H9 (cell line): ENCODE measurements around the gene MYLK4. TPM values are rescaled to one million over a fixed set of nuclear protein-coding genes. Genes with fewer than 3 reads are reported as not detected.

ENCODE experiments used
- DNase-seq: peaks from one replicate; pipeline ENCODE4 v3.0.0-alpha.2; 2017
- H2AFZ ChIP-seq: one replicate; pipeline ENCODE4 v1.6.1; 2013; ENCODE audit warnings: mild to moderate bottlenecking, low read length, control low read depth, moderate library complexity
- H2AK5ac ChIP-seq: 2 replicates; pipeline ENCODE4 v1.6.1; 2013; ENCODE audit warnings: low read length, control low read depth, mixed read lengths; ENCODE audit not compliant: insufficient read length
- H2BK120ac ChIP-seq: one replicate; pipeline ENCODE4 v1.6.1; 2013; ENCODE audit warnings: low read depth, mild to moderate bottlenecking, low read length, control low read depth, inconsistent platforms; ENCODE audit not compliant: poor library complexity, severe bottlenecking
- H2BK12ac ChIP-seq: 2 replicates; pipeline ENCODE4 v1.6.1; 2013; ENCODE audit warnings: low read length, control low read depth, mixed read lengths, low read depth; ENCODE audit not compliant: insufficient read length
- H2BK15ac ChIP-seq: 2 replicates; pipeline ENCODE4 v1.6.1; 2013; ENCODE audit warnings: low read depth, low read length, control low read depth
- H2BK20ac ChIP-seq: one replicate; pipeline ENCODE4 v1.6.1; 2013; ENCODE audit warnings: low read depth, mild to moderate bottlenecking, low read length, control low read depth, inconsistent platforms; ENCODE audit not compliant: poor library complexity, severe bottlenecking
- H2BK5ac ChIP-seq: 2 replicates; pipeline ENCODE4 v1.6.1; 2013; ENCODE audit warnings: low read length, control low read depth, mixed read lengths; ENCODE audit not compliant: insufficient read length
- H3K14ac ChIP-seq: 2 replicates; pipeline ENCODE4 v1.6.1; 2013; ENCODE audit warnings: low read length, control low read depth; ENCODE audit not compliant: insufficient read depth
- H3K18ac ChIP-seq: 2 replicates; pipeline ENCODE4 v1.6.1; 2013; ENCODE audit warnings: low read depth, mild to moderate bottlenecking, mixed read lengths, low read length, control low read depth; ENCODE audit not compliant: insufficient read length
- H3K23ac ChIP-seq: 2 replicates; pipeline ENCODE4 v1.6.1; 2013; ENCODE audit warnings: low read length, control low read depth, mixed read lengths, low read depth; ENCODE audit not compliant: insufficient read length
- H3K23me2 ChIP-seq: 2 replicates; pipeline ENCODE4 v1.6.1; 2013; ENCODE audit warnings: low read depth, mild to moderate bottlenecking, mixed read lengths, low read length, control low read depth; ENCODE audit not compliant: insufficient read length, poor library complexity, severe bottlenecking
- H3K27ac ChIP-seq: 2 replicates; pipeline ENCODE4 v1.5.1; 2013; ENCODE audit warnings: low read length, control low read depth, mixed read lengths, low read depth; ENCODE audit not compliant: insufficient read length
- H3K27me3 ChIP-seq: 2 replicates; pipeline ENCODE4 v1.6.1; 2013; ENCODE audit warnings: low read length, control low read depth, inconsistent platforms; ENCODE audit not compliant: insufficient read depth
- H3K4ac ChIP-seq: 2 replicates; pipeline ENCODE4 v1.6.1; 2013; ENCODE audit warnings: low read depth, mild to moderate bottlenecking, control low read depth, inconsistent platforms, low read length, moderate library complexity
- H3K4me1 ChIP-seq: 2 replicates; pipeline ENCODE4 v1.6.1; 2013; ENCODE audit warnings: low read length, control low read depth, inconsistent platforms; ENCODE audit not compliant: insufficient read depth
- H3K4me2 ChIP-seq: 2 replicates; pipeline ENCODE4 v1.6.1; 2013; ENCODE audit warnings: low read length, control low read depth, mixed read lengths; ENCODE audit not compliant: insufficient read length, insufficient read depth
- H3K56ac ChIP-seq: 2 replicates; pipeline ENCODE4 v1.6.1; 2013; ENCODE audit warnings: low read depth, mild to moderate bottlenecking, mixed read lengths, low read length, control low read depth; ENCODE audit not compliant: insufficient read length
- H3K79me1 ChIP-seq: 2 replicates; pipeline ENCODE4 v1.6.1; 2013; ENCODE audit warnings: low read depth, mild to moderate bottlenecking, moderate library complexity, low read length, control low read depth, inconsistent platforms; ENCODE audit not compliant: insufficient read depth, poor library complexity, severe bottlenecking
- H3K79me2 ChIP-seq: 2 replicates; pipeline ENCODE4 v1.6.1; 2013; ENCODE audit warnings: low read length, control low read depth, inconsistent platforms; ENCODE audit not compliant: insufficient read depth
- H3K9ac ChIP-seq: 2 replicates; pipeline ENCODE4 v1.6.1; 2013; ENCODE audit warnings: low read length, control low read depth, mixed read lengths; ENCODE audit not compliant: insufficient read length; ENCODE audit errors: extremely low read depth
- H3K9me3 ChIP-seq: one replicate; pipeline ENCODE4 v1.6.1; 2013; ENCODE audit warnings: low read depth, low read length, inconsistent platforms; ENCODE audit not compliant: control insufficient read depth
- H3T11ph ChIP-seq: one replicate; pipeline ENCODE4 v1.6.1; 2013; ENCODE audit warnings: mild to moderate bottlenecking, low read length, control low read depth, inconsistent platforms
- H4K20me1 ChIP-seq: one replicate; pipeline ENCODE4 v1.6.1; 2013; ENCODE audit not compliant: control insufficient read depth, insufficient read length, insufficient read depth
- H4K5ac ChIP-seq: 2 replicates; pipeline ENCODE4 v1.6.1; 2013; ENCODE audit warnings: low read depth, mild to moderate bottlenecking, mixed read lengths, low read length, control low read depth; ENCODE audit not compliant: insufficient read length
- H4K8ac ChIP-seq: replicated peaks from 2 replicates; pipeline ENCODE4 v1.6.1; 2013; ENCODE audit warnings: low read length, control low read depth, mixed read lengths, low read depth; ENCODE audit not compliant: insufficient read length
- H4K91ac ChIP-seq: 2 replicates; pipeline ENCODE4 v1.6.1; 2013; ENCODE audit warnings: low read depth, mild to moderate bottlenecking, moderate library complexity, mixed read lengths, low read length, control low read depth; ENCODE audit not compliant: insufficient read length
- H3K27ac Mint-ChIP-seq, 3 experiments: 2 replicates in 2 of 3; 3 replicates in 1 of 3; pipeline ENCODE4 v1.8.0; 2020 to 2021; ENCODE audit warnings: mixed read lengths in 3 of 3, mild to moderate bottlenecking in 1 of 3, moderate library complexity in 1 of 3
- H3K27me3 Mint-ChIP-seq: 2 replicates; pipeline ENCODE4 v1.8.0; 2021; ENCODE audit warnings: low read depth, mild to moderate bottlenecking, moderate library complexity, mixed read lengths
- H3K36me3 Mint-ChIP-seq, 3 experiments: 2 replicates in 2 of 3; 3 replicates in 1 of 3; pipeline ENCODE4 v1.8.0; 2020 to 2021; ENCODE audit warnings: low read depth in 3 of 3, mixed read lengths in 3 of 3; ENCODE audit not compliant: insufficient read depth in 1 of 3
- H3K4me1 Mint-ChIP-seq, 2 experiments: 2 replicates each; pipeline ENCODE4 v1.8.0; 2020; ENCODE audit warnings: mixed read lengths in 2 of 2
- H3K4me3 Mint-ChIP-seq, 2 experiments: 2 replicates in 1 of 2; 3 replicates in 1 of 2; pipeline ENCODE4 v1.8.0; 2020 to 2021; ENCODE audit warnings: mild to moderate bottlenecking in 2 of 2, mixed read lengths in 2 of 2, moderate library complexity in 1 of 2
- H3K9me3 Mint-ChIP-seq, 2 experiments: 2 replicates in 1 of 2; 3 replicates in 1 of 2; pipeline ENCODE4 v1.8.0; 2020; ENCODE audit warnings: mild to moderate bottlenecking in 2 of 2, mixed read lengths in 2 of 2, moderate library complexity in 1 of 2
- CTCF ChIP-seq: fragments of 200-600 bp; sonication (generic); conservative IDR thresholded peaks from 3 replicates; pipeline ENCODE4 v1.8.0; 2021; ENCODE audit warnings: antibody characterized with exemption, mild to moderate bottlenecking
- WGBS: extraction: QIAGEN DNeasy Blood & Tissue Kit; methylation state at CpG from one replicate; pipeline ENCODE4 v1.1.7; 2013; ENCODE audit warnings: missing lambda C conversion rate, low lambda C conversion rate, mixed read lengths; ENCODE audit not compliant: insufficient read length; ENCODE audit errors: extremely low coverage; 5-methylcytosine and 5-hydroxymethylcytosine counted together
- total RNA-seq: library from RNA; stranded (reverse); gene quantifications from 2 replicates; pipeline ENCODE4 v1.2.1, GENCODE V29; 2021

The MYLK4 gene
- total RNA-seq, 1 experiment from 2014 or later = 0.28 TPM

GRCh38 chr6:2744778-2745177, 5.9 kb downstream of the MYLK4 start:
- Mint-ChIP-seq H3K9me3 (no peaks in the 10 kb centered on the region), H3K4me1 (peaks cover 25 to 28% of the 10 kb centered on the region in 2 experiments), H3K4me3 (no peak overlapping the region), H3K27me3 (peaks cover 6% of the 10 kb centered on the region), H3K36me3 (no peaks in the 10 kb centered on the region), H3K27ac (peak overlapping the region in 2 of 3 experiments; percentile 16 to 24; a peak in 2 of 7 replicates)
- no peak overlapping the region for H2AK5ac ChIP-seq
- no CpG with 5 or more reads among the region's 8 CpGs for WGBS
- H3K27ac ChIP-seq = no peak overlapping the region
- H3K79me2 ChIP-seq = no peaks in the 10 kb centered on the region
- H4K8ac ChIP-seq = no peak overlapping the region
- no peak overlapping the region for H2BK20ac ChIP-seq
- no peak overlapping the region for H2BK5ac ChIP-seq
- no peak overlapping the region for H4K5ac ChIP-seq
- no peak overlapping the region for H4K91ac ChIP-seq
- H3K27me3 ChIP-seq = no peaks in the 10 kb centered on the region
- no peak overlapping the region for H2AFZ ChIP-seq
- H3K4me2 ChIP-seq = no peak overlapping the region
- no peak overlapping the region for H3K56ac ChIP-seq
- H3K9me3 ChIP-seq = no peaks in the 10 kb centered on the region
- H3K9ac ChIP-seq = no peak overlapping the region
- H2BK12ac ChIP-seq = no peak overlapping the region
- no peak overlapping the region for H3K4ac ChIP-seq
- no peaks in the 10 kb centered on the region for H3K79me1 ChIP-seq
- H2BK15ac ChIP-seq = no peak overlapping the region
- no peak overlapping the region for H3K23ac ChIP-seq
- no peak overlapping the region for H2BK120ac ChIP-seq
- no peak overlapping the region for H3K14ac ChIP-seq
- no peak for DNase-seq
- no peaks in the 10 kb centered on the region for H3K23me2 ChIP-seq
- H3K4me1 ChIP-seq = no peaks in the 10 kb centered on the region
- H3T11ph ChIP-seq = no peak overlapping the region
- H3K18ac ChIP-seq = no peak overlapping the region
- no peak for TF ChIP-seq CTCF
- H4K20me1 ChIP-seq = no peaks in the 10 kb centered on the region
